NCI-H748 treated with DMSO at 0.1 percent for 48 hours (cell line): Measurements from ENCODE around the gene GFPT1.

ENCODE experiments used
- DNase-seq: peaks from one replicate; lab custom pipeline; 2025; lab: John Stamatoyannopoulos, UW

The GFPT1 gene

GRCh38 chr2:69291004-69291650 lies 95.9 kb downstream of the GFPT1 start:
- no peak for DNase-seq

- no peak for DNase-seq
These were observed 98.6 kb downstream of the GFPT1 start for GRCh38 chr2:69288429-69288828.

DNA sequence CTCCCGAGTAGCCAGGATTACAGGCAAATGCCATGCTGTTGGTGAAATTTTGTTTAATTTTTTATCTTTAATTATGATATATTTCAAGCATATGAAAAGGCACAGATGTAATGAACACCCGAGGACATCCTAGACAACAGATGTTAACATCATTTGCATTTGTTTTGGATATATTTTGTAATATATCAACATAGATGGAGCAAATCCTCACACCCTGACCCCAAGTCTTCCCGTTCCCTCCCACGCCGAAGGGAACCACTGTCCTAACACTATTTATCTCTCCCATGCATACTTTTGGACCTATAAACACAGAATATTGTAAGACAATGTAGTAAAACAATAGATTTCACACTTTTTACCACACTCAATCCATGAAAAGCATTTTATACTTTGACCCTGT lies 99.5 kb downstream of the GFPT1 start:
- no peak for DNase-seq

DNA sequence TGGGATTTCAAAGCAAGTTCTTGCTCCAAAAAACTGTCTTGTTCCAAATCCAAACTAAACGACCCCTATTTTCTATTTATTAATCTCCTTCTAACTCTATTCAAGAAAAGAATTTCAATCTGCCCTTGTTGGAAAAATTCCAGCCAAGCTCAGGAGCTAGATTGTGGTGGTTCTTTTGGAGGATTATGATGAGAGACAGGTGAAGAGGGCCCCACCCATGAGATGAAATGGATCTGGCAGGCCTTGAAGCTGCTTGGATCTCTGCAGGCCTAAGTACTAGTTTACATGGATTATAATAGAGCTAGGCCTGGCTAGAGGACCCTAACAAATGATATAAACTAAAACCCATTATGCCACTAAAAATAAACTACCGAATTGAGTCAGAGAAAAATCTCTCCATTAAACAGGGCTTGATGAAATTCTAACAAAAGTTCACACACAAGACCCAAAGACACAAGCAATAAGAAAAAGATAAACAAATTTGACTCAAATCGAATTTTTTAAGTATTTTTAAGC lies 101.6 kb downstream of the GFPT1 start:
- no peak for DNase-seq

DNA sequence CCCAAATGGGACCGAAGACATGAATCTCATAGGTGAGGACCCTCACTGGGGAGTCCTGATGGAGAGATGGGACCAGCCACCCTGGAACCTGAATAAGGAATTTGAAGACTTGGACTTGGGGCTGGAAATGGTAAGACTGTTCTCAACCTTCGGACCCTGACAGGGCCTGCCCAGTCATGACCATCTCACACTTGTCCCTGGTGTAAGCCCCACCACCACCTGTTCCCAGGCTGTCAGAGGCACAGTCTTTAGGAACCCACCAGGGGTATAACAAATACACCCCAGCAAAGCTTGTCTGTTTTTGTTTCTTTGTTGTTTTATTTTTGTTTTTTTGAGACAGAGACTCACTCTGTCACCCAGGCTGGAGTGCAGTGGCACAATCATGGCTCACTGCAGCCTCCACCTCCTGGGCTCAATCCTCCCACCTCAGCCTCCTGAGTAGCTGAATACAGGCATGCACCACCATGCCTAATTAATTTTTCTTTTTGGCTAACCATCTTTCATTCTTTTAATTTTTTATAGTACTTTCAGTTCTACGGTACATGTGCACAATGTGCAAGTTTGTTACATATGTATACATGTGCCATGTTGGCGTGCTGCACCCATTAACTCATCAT lies 106.1 kb downstream of the GFPT1 start:
- DNase-seq: no peak

- DNase-seq: no peak
These were observed 106.9 kb downstream of the GFPT1 start for GRCh38 chr2:69279931-69280681.

GRCh38 chr2:69279211-69279610 lies 107.8 kb downstream of the GFPT1 start:
- DNase-seq: no peak

DNA sequence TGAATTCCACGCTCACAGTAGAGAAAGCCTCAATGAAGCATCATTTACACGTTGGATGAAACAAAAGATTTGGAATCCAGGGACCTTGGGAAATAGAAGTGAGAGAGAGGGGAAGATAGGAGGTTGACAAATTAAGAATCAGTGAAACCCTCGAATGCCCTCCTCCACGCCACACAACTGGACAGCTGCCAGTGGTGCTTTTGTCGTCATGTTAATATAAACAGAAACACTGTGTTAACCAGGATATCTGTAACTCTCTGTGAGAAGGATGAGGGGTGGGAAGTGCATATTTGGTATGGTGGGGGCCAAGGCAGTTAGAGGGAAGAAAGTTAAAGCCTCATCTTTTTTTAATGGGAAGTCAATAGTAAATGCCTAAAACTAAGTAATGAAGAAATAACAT lies 108.7 kb downstream of the GFPT1 start:
- DNase-seq: no peak

DNA sequence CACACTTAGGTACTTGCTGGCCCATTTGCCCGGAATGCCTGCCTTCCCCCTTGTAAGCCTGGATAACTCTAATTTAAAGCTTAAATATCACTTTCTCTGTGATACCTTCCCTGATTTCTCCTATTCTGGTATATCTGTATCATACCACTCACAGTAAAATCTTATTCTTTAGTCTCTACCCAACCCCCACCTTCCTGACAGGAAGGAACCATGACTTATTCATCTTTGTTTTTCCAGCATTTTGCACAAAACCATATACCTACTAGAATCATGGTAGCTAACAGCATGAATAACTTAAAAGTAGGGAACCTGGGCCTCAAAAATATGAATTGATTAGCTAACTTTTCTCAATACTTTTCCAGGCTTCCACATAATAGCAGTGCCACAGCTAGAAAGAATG lies 111.5 kb downstream of the GFPT1 start:
- no peak for DNase-seq

- no peak for DNase-seq
These were observed 114.1 kb downstream of the GFPT1 start for GRCh38 chr2:69272803-69273471.

DNA sequence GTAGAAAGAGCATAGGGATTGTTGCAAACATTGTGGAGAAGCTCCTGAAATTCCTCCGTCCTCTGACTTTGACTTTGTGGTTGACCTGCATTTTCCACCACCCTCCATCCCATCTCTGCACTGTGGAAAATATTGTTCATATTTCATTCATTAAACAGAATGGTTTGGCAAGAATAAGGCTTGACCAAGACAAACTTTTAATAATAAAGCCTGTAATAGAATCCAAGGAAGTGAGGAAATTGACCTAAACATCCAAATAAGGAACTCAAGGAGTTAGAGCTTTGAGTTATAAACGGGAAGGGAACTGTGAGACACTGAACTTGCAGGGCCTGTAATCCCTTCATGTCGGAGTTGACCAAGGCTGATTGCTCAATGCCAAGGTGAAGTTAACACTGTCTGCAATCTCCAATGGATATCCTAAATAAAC lies 115.2 kb downstream of the GFPT1 start:
- DNase-seq: no peak
